ENCODE measurements around the gene PC. TPM values are rescaled to one million over a fixed set of nuclear protein-coding genes. Genes with fewer than 3 reads are reported as not detected.

PC gene
- total RNA-seq, 1 donor from 2014 or later = 8.7 TPM

DNA sequence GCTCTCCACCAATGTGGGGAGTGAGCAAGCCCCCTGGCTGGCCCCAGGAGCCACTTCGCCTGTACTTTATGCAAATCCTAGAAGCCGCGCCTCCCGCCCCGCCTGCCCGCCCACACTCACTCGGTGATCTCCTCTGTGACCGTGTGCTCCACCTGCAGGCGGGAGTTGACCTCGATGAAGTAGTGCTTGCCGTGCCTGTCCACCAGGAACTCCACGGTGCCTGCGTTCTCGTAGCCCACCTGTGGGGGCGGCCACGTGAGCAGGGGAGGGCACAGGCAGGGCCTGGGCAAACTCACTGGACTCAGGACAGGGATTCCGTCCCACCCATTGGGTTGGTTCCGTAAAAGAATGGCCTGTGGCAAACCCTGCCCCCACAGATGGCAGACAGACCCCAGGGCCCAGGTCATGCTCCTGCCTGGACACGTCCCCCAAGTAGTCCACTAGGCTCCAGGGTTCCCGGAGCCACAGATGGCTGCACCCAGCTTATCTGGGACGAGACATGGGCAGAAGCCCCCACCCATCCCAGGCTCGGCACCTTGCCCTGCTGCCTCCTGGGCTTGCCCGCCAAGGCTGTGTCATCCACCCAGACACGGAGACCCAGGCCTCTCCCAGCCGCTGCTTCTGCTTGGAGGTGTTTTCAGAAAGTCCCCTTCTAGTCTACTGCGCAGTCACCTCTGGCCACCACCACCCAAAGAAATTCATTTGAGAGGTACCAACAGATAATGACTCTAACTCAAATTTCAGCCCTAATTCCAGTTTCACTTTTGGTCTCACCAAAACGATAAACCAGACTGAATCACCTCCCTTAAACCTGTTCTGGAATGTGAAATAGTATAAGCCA is 89.2 kb downstream of the PC start:
- intact Hi-C loops (cut with micrococcal nuclease) = loop anchor here (1.0 to 5.0 kb wide), 4 partner anchors 13 to 175 kb away; partner anchors contain the start of genes PC and RCE1

DNA sequence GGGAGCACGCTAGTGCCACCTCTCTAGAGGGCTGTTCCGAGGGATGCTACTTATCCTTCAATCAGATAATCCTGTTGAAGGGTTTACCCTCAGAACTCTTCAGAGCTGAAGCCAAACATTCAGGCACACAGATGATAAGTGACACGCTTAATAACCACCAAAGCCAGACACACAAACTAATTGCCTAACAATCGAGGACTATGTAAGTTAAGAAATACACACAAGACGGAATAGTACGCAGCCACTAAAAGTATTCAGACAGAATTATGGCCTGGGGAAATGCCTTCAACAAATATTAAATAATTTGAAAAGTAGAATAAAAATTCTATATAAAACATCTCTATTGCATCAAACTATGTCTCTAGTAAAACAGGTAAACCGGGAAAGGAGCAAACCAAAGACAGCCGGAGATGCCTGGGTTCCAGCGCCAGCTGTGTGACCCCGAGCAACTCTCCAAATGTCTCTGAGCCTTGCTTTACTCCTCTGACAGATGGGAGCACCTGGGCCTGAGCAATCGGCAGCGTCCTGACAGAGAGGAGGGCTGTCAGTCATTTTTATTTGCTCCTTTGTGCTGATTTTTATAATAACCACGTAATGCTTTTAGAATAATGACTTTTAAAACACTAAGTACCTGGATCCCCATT is 90.0 kb downstream of the PC start:
- intact Hi-C loops (cut with micrococcal nuclease) = loop anchor here (1.0 to 5.0 kb wide), 4 partner anchors 12 to 174 kb away; partner anchors contain the start of genes PC and RCE1

DNA sequence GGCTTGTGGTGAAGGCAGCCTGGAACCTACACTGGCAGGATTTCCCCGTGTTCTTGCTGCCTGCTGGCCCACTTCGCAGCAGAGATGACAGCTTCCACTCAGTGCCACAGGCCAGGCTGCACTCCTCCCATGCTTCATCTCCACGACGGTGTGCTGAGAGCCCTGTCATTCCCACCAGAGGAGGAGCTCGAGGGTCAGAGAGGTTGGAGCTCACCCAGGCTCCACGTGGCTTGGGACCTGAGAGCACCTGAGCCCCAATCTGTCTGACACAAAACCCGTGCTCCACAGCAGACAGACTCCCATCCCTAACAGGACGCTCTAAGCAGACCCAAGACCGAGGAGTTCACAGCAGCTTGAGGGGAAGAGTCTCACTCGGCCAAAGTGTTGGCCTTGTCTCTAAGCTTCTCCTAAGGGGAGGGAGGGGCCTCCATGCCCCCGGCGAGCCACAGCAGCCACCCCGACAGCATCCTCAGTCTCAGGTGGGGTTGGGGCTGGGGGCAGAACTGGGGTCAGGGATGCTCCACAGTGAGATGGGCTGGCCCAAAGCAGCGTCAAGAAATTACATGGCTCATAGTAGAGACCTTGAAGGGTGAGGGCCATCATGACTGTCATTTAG is 90.7 kb downstream of the PC start:
- intact Hi-C loops (cut with micrococcal nuclease) = loop anchor here (1.0 to 5.0 kb wide), 4 partner anchors 11 to 173 kb away; partner anchors contain the start of genes PC and RCE1

DNA sequence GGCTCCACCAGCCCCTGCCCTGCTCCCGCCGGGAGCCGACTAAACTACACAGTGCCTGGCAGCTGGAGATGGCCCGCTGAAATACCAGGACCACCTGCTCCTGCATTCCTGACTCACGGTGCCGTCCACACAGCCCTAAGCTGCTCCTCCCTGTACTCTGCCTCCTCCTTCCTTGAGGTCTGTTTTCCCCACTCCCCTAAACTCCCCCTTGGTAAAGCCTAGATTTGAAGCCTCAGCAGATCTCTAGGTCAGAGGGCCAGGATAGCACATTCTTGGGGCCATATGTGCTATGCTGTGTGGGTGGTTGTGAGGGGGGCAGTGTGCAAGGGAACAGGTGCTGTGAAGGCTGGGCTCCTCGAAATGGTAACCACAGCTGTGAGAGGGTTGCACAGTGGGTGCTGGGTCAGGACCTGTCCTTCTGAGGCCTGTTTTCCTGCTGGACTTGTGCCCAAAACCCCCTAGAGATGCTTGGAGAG is 91.6 kb downstream of the PC start:
- intact Hi-C loops (cut with micrococcal nuclease) = loop anchor here (5.0 kb wide), 1 partner anchor 91 kb away; the partner anchor contains the start of gene PC

DNA sequence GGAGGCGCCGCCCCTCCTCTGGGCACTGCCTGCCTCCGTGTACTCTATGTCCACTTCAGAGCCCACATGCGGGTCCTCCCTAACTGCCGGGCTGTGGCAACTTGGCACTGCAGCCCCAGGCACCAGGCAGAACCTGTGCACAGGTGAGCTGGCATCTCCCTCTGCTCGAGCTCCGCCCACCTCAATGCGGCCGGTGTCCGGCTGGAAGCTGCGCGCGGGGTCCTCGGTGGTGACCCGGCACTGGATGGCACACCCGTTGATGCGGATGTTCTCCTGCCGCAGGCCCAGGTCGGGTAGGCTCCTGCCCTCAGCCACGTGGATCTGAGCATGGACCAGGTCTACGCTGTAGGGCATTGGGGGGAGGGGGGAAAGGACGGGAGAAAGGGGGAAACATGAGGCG is 92.2 kb downstream of the PC start:
- intact Hi-C loops (cut with micrococcal nuclease) = loop anchor here (5.0 kb wide), 1 partner anchor 91 kb away; the partner anchor contains the start of gene PC

DNA sequence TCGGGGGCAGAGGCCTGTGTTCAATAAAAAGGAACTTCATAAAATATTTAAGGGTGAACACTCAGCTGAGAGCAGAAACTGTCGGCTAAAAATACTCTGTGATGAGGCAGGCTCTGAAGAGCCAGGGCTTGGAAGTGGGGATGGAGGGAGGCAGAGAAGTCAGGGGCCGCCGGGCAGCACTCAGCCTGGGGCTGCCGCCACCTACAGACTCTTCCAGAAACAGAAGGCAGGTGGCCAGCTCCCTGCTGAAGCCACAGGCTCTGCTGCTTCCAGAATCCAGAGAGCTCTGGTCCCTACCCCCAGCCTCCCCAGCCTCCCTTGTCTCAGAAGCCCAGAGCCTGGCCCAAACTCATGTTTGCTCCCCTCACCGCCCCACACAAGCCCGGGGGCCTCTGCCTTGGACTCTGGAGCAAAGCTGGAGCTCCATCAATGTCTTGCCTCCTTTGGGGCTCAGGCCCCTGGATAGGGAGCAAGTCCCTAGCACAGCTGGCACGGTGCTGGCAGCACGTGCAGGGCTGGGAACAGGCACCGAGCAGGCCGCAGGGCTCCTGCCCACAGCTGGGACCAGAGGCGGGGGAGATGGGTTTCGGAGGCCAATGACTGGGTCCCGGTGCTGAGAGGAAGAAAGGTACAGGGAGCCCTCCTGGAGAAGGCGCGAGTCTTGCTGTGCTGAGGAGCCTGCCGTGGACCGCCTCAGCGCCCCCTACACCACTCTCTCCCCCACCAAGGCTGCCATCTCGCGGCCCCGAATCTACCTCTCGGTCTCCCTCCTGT is 93.1 kb downstream of the PC start:
- intact Hi-C loops (cut with micrococcal nuclease) = loop anchor here (5.0 kb wide), 1 partner anchor 92 kb away; the partner anchor contains the start of gene PC

DNA sequence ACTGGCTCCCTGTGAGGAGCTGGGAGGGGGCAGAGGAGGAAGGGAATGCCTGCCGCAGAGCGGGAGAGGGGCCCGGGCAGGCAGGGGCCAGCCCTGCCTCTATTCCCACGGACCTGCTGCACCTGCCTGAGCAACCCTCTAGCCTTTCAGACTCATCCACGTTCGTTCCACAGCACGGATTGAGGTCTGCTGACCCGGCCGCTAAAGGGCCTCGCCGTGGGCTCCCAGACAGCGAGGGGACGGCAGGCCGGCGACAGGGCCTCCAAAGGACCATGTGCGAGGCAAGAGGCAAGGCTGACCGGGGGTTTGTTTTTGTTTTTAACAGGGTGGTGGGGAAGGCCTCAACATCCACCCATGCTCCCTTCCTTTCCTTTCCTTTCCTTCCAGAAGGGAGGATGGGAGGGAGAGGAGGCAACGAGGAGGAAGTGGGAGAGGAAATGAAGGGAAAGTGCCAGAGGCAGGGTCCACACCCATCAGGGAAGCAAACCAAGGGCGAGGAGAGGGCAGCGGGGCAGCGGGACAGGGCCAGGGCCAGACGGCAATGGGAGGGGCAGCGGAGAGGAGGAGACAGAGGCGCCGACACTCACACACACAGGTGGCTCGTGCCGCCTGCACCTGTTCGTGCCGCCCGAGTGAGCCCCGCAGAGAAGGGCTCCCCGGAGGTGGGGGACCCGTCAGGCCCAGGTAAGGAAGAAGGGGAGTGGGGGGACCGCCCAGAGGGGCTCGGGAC is 93.8 kb downstream of the PC start:
- intact Hi-C loops (cut with micrococcal nuclease) = no loop called here

DNA sequence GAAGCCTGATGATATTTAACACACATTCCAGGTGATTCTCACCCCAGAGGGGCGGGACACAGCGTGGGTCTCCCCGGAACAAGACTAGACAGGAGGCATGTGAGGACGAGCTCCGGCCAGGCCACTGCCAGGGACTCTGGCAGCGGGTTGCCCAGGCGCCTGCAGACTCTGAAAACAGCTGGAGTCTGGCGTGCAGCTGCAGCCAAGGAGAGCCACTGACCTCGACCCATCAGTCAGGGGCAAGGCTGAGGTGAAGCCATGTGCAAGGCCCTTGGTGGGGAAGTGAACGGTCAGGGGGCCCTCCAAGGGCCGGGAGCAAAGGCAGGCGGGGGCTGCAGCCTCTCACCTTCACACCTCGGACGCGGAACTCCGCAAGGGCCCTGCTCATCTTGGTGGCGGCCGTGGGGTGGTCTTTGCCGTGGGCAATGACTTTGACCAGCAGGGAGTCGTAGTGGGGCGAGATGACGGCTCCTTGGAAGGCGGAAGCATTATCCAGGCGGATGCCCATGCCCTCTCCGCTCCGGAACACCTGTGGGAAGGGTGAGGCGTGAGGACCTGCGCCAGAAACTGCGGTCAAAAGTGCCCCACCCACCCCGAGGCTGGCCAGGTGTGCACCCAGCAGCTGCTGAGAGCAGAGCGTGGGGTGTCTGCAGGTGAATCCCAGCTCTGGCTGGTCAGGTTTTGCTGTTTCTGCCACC is 94.6 kb downstream of the PC start:
- intact Hi-C loops (cut with micrococcal nuclease) = no loop called here

DNA sequence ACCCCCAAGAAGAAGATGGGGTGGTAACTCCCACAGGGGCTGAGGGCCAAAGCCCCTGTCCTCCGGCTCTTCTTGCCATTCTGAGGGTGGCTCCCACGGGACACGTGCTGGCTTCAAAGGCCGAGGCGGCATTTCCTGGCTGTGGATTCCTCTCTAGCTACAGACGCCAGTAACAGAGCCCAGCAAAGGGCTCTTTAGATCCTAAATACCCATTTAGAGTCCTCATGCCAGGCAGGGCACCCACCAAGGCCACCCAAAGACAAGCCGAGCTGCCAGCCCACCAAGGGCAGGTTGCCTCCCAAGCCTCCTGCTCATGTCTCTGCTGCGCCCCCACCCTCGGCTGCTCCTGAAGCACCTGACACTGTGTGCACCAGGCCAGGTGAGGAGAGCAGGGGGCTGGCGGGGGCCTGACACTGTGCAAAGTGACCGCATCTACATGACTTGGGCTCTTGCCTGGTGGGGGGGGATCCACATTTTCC is 95.6 kb downstream of the PC start:
- intact Hi-C loops (cut with micrococcal nuclease) = no loop called here

DNA sequence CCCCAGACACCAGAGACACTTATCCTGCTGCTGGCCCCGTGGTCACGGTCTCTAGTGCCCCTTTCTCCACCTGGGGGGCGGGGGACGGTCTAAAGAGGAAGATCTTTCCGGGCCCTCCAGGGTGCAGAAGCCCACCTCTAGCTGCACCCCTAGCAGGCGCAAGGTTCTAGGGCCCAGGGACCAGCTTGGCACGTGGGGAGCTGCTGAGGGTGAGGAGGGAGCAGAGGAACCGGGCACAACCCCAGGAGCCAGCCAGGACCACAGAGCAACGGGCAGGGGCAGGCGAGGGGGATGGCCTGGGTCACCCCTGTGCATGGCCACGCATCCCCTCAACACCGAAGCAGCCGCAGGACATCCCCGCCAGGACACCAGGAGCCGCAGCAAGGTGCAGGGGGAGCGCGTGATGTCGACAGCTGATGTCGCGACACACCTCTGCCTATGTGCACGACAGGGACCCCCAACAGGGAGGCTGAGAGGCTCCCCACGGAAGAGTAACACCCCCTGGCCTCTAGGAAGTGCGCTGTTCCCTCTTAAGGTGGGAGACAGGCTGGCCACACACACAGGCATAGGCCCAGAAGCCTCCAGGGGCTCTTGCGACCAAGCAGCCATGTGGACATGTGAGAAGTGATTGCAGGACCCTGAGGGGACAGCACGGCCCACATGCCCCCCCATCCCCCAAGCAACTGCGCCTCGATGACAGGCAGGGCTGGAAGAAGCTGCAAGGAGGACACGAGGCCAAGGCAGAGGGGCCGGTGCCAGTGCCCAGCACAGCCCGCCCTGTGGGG is 96.2 kb downstream of the PC start:
- intact Hi-C loops (cut with micrococcal nuclease) = no loop called here

DNA sequence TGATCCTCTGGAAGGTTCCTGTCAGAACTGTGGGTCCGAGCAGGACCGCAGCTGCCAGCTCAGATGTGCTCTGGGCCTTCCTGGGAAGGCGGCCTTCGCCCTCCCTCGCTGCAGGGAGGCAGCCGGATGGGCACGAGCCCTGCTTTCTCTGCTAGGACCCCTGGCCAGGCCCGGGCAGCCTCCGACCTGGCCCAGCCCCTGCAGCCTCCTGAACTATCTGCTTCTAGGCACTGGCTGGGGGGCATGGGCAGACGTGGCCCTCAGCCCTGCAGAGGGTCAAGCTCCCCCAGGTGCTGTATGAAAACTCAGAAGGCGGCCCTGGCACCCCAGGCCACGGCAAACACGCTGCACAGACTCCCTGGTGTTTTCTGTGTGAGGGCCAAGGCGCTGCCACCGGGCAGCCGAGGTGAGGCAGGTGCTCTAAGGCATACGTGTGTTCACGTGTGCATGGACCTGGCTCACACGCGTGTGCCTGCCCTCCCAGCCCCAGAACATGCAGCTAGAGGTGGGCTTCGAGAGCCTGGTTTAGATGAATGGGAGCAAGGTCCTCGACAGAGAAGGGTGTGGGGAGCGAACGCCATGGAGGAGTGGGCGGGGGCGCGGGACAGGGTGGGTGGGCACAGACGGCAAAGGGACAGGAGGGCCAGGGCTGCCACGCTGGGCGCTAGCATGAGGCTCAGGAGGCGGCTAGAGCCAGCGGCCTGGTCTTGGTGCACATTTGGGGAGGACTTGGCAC is 97.0 kb downstream of the PC start:
- intact Hi-C loops (cut with micrococcal nuclease) = no loop called here

DNA sequence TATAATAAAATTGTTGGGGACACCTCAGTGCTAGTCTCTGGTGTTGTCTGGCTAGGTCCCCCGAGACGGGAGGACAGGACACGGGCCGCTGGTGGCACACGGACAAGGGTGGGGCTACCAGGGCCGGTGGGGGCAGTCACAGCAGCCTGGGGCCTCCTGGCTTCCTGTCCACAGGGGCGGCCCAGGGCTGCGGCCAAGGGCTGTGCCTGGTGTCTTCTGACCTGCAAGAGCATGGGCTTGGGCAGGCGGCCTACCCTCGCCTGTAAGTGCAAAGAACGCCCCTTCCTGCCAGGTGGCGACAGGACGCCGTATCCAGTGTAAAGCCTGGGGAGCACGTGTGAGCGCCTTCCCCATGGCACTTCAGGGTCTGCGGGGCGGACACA is 97.7 kb downstream of the PC start:
- intact Hi-C loops (cut with micrococcal nuclease) = no loop called here

DNA sequence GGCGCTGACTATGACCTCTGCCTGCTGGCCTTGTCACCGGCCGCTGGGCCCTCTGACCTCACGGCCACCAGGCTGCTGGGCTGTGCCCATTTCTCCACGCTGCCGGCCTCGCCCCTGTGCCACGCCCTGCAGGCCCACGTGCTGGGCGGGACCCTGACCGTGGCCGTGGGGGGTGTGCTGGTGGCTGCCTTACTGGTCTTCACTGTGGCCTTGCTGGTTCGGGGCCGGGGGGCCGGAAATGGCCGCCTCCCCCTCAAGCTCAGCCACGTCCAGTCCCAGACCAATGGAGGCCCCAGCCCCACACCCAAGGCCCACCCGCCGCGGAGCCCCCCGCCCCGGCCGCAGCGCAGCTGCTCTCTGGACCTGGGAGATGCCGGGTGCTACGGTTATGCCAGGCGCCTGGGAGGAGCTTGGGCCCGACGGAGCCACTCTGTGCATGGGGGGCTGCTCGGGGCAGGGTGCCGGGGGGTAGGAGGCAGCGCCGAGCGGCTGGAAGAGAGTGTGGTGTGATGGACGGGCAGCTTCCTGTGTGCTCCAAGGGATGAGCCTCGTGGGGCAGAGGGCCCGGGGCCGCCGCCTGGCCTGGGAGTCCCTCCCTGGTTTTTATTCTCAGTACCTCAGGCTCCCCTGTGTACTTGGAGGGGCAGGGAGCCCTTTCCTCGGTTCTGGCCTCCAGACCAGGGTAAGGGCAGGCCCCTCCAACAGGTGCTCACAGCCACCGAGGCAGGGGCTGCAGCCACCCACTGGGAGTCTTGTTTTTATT is 98.3 kb downstream of the PC start:
- intact Hi-C loops (cut with micrococcal nuclease) = no loop called here

DNA sequence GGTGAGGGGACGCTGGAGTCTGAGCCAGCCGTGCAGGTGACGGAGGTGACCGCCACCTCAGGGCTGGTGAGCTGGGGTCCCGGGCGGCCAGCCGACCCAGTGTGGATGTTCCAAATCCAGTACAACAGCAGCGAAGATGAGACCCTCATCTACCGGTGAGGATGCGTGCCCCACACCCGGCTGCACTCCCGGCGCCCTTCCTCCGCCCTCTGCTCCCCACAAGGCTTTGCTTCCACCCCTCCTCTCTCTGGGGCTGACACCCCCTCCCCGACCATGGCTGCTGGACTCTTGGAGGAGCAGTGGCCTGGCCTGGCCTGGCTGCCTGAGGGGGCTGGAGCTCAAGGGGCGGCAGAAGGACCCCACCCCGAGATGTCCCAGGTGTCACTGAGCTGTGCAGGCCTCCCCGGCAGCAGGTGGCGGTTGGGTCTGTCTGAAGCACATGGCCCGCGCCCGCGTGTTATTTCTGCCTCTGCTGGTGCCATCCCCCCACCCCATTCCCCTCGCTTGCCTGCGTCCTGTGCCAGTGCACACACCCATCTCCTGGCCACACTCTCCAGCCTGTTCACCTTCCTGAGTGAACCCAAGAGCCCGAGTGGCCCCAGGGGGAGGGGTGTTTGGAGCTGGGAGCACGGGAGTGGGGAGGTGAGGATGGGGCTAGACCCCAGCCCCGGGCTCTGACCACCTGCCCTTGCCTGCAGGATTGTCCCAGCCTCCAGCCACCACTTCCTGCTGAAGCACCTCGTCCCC is 99.1 kb downstream of the PC start:
- intact Hi-C loops (cut with micrococcal nuclease) = no loop called here

DNA sequence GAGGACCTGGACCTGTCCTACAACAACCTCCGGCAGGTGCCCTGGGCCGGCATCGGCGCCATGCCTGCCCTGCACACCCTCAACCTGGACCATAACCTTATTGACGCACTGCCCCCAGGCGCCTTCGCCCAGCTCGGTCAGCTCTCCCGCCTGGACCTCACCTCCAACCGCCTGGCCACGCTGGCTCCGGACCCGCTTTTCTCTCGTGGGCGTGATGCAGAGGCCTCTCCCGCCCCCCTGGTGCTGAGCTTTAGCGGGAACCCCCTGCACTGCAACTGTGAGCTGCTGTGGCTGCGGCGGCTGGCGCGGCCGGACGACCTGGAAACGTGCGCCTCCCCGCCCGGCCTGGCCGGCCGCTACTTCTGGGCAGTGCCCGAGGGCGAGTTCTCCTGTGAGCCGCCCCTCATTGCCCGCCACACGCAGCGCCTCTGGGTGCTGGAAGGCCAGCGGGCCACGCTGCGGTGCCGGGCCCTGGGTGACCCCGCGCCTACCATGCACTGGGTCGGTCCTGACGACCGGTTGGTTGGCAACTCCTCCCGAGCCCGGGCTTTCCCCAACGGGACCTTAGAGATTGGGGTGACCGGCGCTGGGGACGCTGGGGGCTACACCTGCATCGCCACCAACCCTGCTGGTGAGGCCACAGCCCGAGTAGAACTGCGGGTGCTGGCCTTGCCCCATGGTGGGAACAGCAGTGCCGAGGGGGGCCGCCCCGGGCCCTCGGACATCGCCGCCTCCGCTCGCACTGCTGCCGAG is 99.8 kb downstream of the PC start:
- intact Hi-C loops (cut with micrococcal nuclease) = no loop called here

DNA sequence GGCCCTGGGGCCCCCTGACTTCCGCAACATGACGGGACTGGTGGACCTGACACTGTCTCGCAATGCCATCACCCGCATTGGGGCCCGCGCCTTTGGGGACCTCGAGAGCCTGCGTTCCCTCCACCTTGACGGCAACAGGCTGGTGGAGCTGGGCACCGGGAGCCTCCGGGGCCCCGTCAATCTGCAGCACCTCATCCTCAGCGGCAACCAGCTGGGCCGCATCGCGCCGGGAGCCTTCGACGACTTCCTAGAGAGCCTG is 100.3 kb downstream of the PC start:
- intact Hi-C loops (cut with micrococcal nuclease) = loop anchor here (2.0 kb wide), 1 partner anchor 113 kb away; a partner anchor contains a TSS

Data from T-helper 1 cell treated with Interleukin-12 subunit alpha and Interleukin-12 subunit beta and Interleukin-4 antibody, amounts not matched to agents 30 ng/mL and 1 ng/mL, for 36 hours (primary cell).